Stimulated activated CD4-positive, alpha-beta T cell treated with anti-CD3 and anti-CD28 coated beads, TNF-alpha, amount 100 ng/mL, for 48 hours (primary cell): ENCODE results near the gene EXOSC2.
"Not testable (repeated sequence)": the region's sequence is repeated elsewhere in the genome, so short reads cannot be mapped to it uniquely, and the experiment has no call there.

ENCODE experiments used
- DNase-seq, 3 donors: peaks; one replicate each; pipeline ENCODE4 v3.0.0-alpha.2; 2020; ENCODE audit warnings: low read depth in 3 of 3

EXOSC2 gene

GRCh38 chr9:130668196-130668595 lies 25.4 kb upstream of the EXOSC2 start:
- no peak for DNase-seq

DNA sequence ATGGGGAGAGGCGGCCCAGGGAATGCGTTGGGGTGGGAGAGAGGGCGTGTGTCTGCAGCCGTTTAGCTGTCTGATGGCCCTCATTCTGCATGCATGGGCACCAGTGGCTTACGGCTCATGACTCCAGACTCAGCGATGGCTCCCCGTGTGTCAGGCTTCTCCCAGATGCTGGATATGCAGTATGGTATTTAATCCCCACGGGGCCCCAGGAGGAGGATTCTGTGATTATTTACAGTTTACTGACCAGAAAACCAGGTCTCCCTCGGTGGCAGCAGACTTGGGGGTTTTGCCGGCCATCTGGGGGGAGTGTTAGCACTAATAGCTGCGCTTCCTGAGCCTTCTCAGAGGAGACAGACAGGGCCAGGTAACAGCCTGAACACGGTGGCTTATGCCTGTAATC lies 24.9 kb upstream of the EXOSC2 start:
- no peak for DNase-seq

DNA sequence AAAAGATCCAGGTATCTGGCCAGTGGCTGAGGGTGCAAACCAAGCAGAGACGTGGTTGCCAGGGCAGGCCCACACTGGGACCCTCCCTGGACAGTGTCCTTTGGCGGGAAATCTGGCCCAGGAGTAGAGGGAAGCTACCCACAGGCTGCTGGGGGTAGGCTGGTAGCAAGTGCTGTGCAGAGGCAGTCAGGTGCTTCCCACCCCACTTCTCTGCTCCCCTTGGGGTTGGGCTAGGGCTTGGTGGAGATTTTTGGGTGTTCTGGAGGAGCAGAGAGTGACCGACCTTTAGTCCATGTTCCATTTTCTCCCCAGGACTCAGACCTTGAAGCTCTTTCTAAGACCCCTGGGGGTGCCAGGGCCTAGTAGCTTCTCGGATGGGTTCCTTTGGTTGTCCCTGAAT lies 23.6 kb upstream of the EXOSC2 start:
- DNase-seq = no peak

- DNase-seq = no peak
These were observed 22.9 kb upstream of the EXOSC2 start for GRCh38 chr9:130670644-130671043.

- no peak for DNase-seq
These were observed 21.1 kb upstream of the EXOSC2 start for GRCh38 chr9:130672466-130672865.

DNA sequence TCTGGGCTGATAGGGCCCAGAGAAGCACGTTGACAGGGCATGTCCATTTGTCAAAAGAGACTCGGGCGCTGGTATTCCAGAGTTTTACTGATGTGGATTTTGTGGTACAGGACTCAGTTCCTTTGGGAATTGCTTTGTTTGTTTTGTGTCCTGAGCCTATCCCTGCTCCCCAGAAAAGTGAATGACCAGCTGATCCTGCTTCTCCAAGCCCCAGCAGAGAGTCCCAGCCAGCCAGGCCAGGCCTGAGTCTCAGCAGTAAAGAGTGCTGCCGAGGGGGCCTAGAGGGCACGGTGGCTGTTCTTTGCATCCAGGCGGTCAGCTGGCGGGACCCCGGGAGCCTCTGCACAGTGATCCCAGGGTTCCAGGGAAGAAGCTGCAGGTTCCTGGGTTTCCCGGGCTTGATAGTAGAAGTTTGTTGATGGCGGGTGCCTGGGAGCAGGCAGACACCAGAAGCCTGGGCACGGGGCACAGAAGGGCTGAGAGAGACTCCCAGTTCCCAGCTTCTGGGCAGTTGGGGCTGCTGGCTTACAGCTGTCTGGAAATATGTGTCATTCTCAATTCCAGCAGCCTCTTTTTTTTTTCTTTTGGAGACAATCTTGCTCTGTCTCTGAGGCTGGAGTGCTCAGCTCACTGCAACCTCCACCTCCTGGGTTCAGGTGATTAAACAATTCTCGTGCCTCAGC lies 20.5 kb upstream of the EXOSC2 start:
- DNase-seq = no peak

GRCh38 chr9:130675396-130675795 lies 18.2 kb upstream of the EXOSC2 start:
- DNase-seq = no peak

GRCh38 chr9:130677252-130677651 lies 16.3 kb upstream of the EXOSC2 start:
- no peak for DNase-seq

GRCh38 chr9:130680836-130681768 lies 12.5 kb upstream of the EXOSC2 start:
- peak in 2 of 3 donors; percentile 37 to 41 for DNase-seq

GRCh38 chr9:130681769-130682420 lies 11.7 kb upstream of the EXOSC2 start:
- DNase-seq = no peak

GRCh38 chr9:130682421-130683121 lies 11.0 kb upstream of the EXOSC2 start:
- no peak for DNase-seq

DNA sequence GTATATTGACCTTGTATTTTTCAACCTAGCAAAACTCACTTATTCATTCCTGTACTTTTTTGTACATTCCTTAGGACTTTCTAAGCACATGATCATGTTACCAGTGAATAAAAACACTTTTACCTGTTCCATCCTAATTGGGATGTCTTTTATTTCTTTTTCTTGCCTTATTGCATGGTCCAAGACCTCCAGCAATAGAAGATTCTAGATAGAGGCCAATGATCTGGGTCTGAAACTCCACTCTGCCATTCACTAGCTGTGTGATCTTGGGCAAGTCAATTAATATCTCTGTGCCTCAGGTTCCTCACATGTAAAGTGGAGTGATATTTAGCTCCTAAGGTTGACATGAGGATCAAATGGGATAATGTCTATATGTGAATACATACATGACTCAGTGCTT lies 8.5 kb upstream of the EXOSC2 start:
- DNase-seq = no peak

DNA sequence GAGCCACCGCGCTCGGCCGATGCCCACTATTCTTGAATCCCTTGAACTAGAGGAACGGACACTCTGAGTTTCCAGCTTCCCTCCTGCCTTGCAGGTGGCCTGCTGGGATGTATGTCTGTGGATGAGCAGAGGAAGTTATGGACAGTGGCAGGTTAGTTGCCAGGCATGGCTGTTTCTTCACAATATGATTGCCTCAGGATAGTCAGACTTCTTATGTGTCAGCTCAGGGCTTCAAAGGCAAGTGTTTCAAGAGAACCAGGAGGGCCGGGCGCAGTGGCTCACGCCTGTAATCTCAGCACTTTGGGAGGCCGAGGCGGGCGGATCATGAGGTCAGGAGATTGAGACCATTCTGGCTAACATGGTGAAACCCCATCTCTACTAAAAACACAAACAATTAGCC lies 7.6 kb upstream of the EXOSC2 start:
- DNase-seq = not testable (repeated sequence)

- no peak for DNase-seq
These were observed 6.0 kb upstream of the EXOSC2 start for GRCh38 chr9:130687615-130688014.

DNA sequence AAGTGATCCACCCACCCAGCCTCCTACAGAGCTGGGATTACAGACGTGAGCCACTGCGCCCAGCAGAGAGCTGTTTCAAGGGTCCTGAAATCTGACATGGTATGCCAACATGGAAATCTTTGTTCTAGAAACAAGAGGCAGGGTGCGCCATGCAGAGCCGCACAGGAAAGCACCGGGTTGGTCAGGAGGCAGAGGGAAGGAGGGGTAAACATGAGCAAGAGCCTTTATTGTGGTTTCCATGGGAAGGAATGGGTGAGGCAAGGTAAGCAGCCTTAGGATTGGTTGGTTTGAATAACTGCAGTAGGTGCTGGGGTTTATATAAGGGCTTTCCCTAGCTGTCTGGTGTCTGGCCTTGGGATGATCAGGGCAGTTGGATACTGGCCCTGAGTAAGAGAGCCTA lies 5.5 kb upstream of the EXOSC2 start:
- DNase-seq = no peak

GRCh38 chr9:130689572-130689936 lies 4.0 kb upstream of the EXOSC2 start:
- no peak for DNase-seq

DNA sequence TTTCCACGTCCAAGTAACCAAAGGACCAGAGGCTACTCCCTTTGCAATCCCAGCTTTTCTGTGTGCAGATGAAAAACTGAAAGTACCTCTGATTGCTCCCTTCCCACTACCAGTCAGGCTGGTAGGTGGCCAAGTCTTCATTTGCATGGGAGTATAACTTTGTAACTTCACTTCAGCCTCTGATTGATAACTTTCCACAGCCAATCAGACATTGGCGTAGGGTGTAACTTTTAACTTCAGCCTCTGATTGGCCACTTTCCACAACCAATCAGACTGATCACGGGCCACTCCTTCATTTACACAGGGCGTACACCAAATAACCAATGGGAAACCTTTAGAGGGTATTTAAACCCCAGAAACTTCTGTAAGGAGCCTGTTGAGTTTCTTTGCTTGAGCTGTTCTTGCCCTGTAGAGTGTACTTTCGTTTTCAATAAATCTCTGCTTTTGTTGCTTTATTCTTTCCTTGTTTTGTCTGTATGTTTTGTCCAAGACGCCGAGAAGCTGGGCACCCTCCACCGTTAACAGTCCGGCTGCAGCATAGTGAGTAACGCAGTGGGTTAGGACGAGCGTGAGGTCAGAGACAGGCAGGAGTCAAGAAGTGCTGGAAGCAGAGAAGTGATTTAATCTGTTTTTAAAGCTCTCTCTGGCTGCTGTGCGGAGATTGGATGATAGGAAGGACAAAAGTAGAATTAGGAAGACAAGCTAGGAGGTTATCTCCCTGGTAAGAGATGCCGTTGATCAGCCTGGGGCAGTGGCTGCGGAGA lies 3.5 kb upstream of the EXOSC2 start:
- no peak for DNase-seq

- DNase-seq = no peak
These were observed 1.3 kb upstream of the EXOSC2 start for GRCh38 chr9:130692321-130692720.

DNA sequence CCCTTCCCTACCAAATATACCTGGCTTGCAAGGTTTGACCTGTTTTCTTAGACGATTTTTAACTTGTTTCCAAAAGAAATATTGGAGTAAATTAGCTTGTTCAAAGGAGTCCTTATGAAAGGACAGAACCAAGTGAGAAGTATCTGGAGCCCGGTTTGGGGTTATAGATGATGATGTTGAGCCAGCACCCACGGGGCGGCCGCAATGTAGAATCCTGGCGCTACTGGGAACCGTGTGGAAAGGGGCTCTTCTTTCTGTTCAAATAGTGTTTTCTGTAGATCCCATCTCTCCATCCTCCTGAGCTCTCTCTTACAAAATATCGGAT lies 517 bp upstream of the EXOSC2 start:
- DNase-seq = no peak

DNA sequence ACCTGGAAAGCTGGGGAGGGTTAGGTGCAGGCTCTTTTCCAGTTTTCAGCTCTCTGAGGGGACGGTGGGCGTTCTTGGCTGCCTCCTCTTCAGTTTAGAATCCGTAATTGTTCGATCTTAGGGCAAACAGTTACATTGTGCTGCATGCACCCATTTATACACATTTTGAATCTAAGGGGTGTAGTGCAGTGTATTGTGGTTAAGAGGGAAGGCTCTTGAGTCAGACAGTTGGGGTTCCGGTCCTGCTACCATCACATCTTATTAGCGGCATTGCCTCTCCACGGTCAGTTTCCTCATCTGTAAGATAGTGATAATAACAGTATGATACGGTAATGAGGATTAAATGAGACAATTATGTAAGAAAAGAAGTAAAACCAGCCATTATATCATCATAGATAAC lies 625 bp downstream of the EXOSC2 start:
- DNase-seq = no peak

GRCh38 chr9:130696139-130696650 lies 2.6 kb downstream of the EXOSC2 start:
- DNase-seq = no peak
